HepG2 (cell line): ENCODE data around the gene ATOH8. TPM values are rescaled to one million over a fixed set of nuclear protein-coding genes. Genes with fewer than 3 reads are reported as not detected.

Source experiments
- ARID5B ChIP-seq: IDR thresholded peaks from 2 replicates; pipeline ENCODE4 v1.4.0; 2020; ENCODE audit warnings: mild to moderate bottlenecking, missing genetic modification reagents
- BCL6 ChIP-seq: IDR thresholded peaks from 2 replicates; pipeline ENCODE4 v1.6.1; 2016; ENCODE audit warnings: missing genetic modification reagents, missing compliant biosample characterization
- BRCA1 ChIP-seq: sonication (generic); formaldehyde crosslinking; IDR thresholded peaks from 2 replicates; pipeline ENCODE4 v1.4.0; 2020; ENCODE audit warnings: missing genetic modification reagents
- BRD4 ChIP-seq: sonication (generic); formaldehyde crosslinking; IDR thresholded peaks from 2 replicates; pipeline ENCODE4 v1.4.0; 2020; ENCODE audit warnings: missing genetic modification reagents
- CEBPB ChIP-seq: IDR thresholded peaks from 2 replicates; pipeline ENCODE4 v1.6.1; 2011; ENCODE audit warnings: low read depth, low read length, improper control_type of control experiment, borderline replicate concordance
- CEBPG ChIP-seq: IDR thresholded peaks from 2 replicates; pipeline ENCODE4 v1.6.1; 2016
- EP300 ChIP-seq, 3 experiments: sonication (generic) in 1 of 3; formaldehyde crosslinking in 1 of 3; IDR thresholded peaks; 2 replicates each; pipeline versions ENCODE4 v1.5.1 to v1.6.1; 2011 to 2020; ENCODE audit warnings: low read depth in 2 of 3, low read length in 2 of 3, borderline replicate concordance in 1 of 3, improper control_type of control experiment in 1 of 3, mild to moderate bottlenecking in 1 of 3, missing genetic modification reagents in 1 of 3, moderate library complexity in 1 of 3
- ETV5 ChIP-seq: IDR thresholded peaks from 2 replicates; pipeline ENCODE4 v1.6.1; 2018; ENCODE audit warnings: missing biosample characterization, missing genetic modification reagents, inconsistent platforms, borderline replicate concordance
- FOXA1 ChIP-seq, 2 experiments: fragments of 450-650 bp in 1 of 2; sonication (generic) in 1 of 2; formaldehyde crosslinking in 1 of 2; IDR thresholded peaks; 2 replicates each; pipeline versions ENCODE4 v1.4.0 to v1.6.1; 2016 to 2020; ENCODE audit warnings: missing genetic modification reagents in 1 of 2
- FOXA3 ChIP-seq: IDR thresholded peaks from 2 replicates; pipeline ENCODE4 v1.6.1; 2016; ENCODE audit warnings: missing genetic modification reagents, missing compliant biosample characterization
- HNRNPH1 ChIP-seq: fragments of 200-400 bp; formaldehyde crosslinking; optimal IDR thresholded peaks from 2 replicates; pipeline ENCODE3; 2017; ENCODE audit warnings: mild to moderate bottlenecking, low read depth, low read length
- HNRNPK ChIP-seq: fragments of 200-400 bp; formaldehyde crosslinking; IDR thresholded peaks from 2 replicates; pipeline ENCODE4 v1.6.1; 2018; ENCODE audit warnings: low read length, low read depth, moderate library complexity, mild to moderate bottlenecking; ENCODE audit not compliant: poor library complexity, severe bottlenecking
- PPARG ChIP-seq: conservative IDR thresholded peaks from 2 replicates; pipeline ENCODE4 v1.6.1; 2016; ENCODE audit warnings: missing biosample characterization, missing genetic modification reagents
- RXRB ChIP-seq: IDR thresholded peaks from 2 replicates; pipeline ENCODE4 v1.6.1; 2016; ENCODE audit warnings: borderline replicate concordance, missing genetic modification reagents, missing compliant biosample characterization
- SAP130 ChIP-seq: IDR thresholded peaks from 2 replicates; pipeline ENCODE4 v1.6.1; 2016; ENCODE audit warnings: low read depth
- SOX13 ChIP-seq, 3 experiments: fragments of 450-650 bp in 1 of 3; sonication (generic) in 1 of 3; formaldehyde crosslinking in 1 of 3; IDR thresholded peaks in 2 of 3; conservative IDR thresholded peaks in 1 of 3; 2 replicates each; pipeline versions ENCODE4 v1.5.0 to v1.6.1; 2016 to 2020; ENCODE audit warnings: antibody characterized with exemption in 1 of 3, mild to moderate bottlenecking in 1 of 3, missing compliant biosample characterization in 1 of 3, missing genetic modification reagents in 1 of 3, moderate library complexity in 1 of 3
- TEAD3 ChIP-seq: optimal IDR thresholded peaks from 2 replicates; pipeline ENCODE3; 2016; ENCODE audit warnings: borderline replicate concordance
- ZEB1 ChIP-seq: IDR thresholded peaks from 2 replicates; pipeline ENCODE4 v1.6.1; 2012; ENCODE audit warnings: mild to moderate bottlenecking, low read depth, inconsistent platforms; ENCODE audit not compliant: insufficient replicate concordance
- ZNF672 ChIP-seq: sonication (generic); formaldehyde crosslinking; IDR thresholded peaks from 2 replicates; pipeline ENCODE4 v1.8.1; 2022; ENCODE audit warnings: missing genetic modification reagents
- polyA plus RNA-seq, 8 experiments: library from polyadenylated mRNA; depleted of rRNA in 3 of 8; stranded (reverse) in 7 of 8; unstranded in 1 of 8; fragments of >200 nt; fragmentation: Illumina TruSeq in 4 of 8; extraction: Trizol in 4 of 8; gene quantifications; 2 replicates each; pipeline versions ENCODE4 v1.2.1 to v1.2.3, GENCODE V29; 2011 to 2016; ENCODE audit warnings: low read depth in 4 of 8, missing spikeins in 1 of 8, mixed read lengths in 1 of 8; ENCODE audit not compliant: insufficient read depth in 1 of 8
- total RNA-seq, 5 experiments: library from RNA; depleted of rRNA; stranded (reverse); fragments of >200 nt; fragmentation: Illumina TruSeq; extraction: Trizol; gene quantifications; 2 replicates each; pipeline ENCODE4 v1.2.3, GENCODE V29; 2016; ENCODE audit warnings: low read depth in 1 of 5
- TF ChIP-seq, protein P1 (sequence below): IDR thresholded peaks from 2 replicates; pipeline ENCODE4 v1.6.1; 2012; ENCODE audit warnings: low read depth, low read length, improper control_type of control experiment
- TF ChIP-seq, protein P2 (sequence below): sonication (generic); formaldehyde crosslinking; IDR thresholded peaks from 2 replicates; pipeline ENCODE4 v1.4.0; 2020; ENCODE audit warnings: missing genetic modification reagents

ATOH8 gene
- total and polyA plus RNA-seq, 2 of the 13 experiments (the other 11 are each of a cell fraction or from before 2014, with no cell fraction given): 0.13 to 0.61 TPM

GRCh38 chr2:85794038-85794441 lies 40.2 kb downstream of the ATOH8 start (continued):
- TF ChIP-seq FOXA3 (peak; percentile 41; the same call in 1 of the 2 replicates), CEBPG (0 out of 2 replicates have a peak, but pooled peaks have one; percentile 21), SOX13 (IDR thresholded peaks at IDR 0.05) (no peak), SOX13 (CRISPR knock-in tag; conservative IDR thresholded peaks at IDR 0.05 in 1 of 2, IDR thresholded peaks at IDR 0.05 in 1 of 2) (peak in 1 of 2 experiments; percentile 75; a peak in 2 of 4 replicates), ETV5 (CRISPR knock-in tag) (peak; percentile 53; the same call in 1 of the 2 replicates), BRCA1 (CRISPR knock-in tag) (no peak), TEAD3 (peak; percentile 33), BRD4 (CRISPR knock-in tag) (no peak), BCL6 (CRISPR knock-in tag) (peak; percentile 50), CEBPB (peak; percentile 10; the same call in 1 of the 2 replicates), ARID5B (peak; percentile 75), RXRB (CRISPR knock-in tag) (peak; percentile 91), FOXA1 (IDR thresholded peaks at IDR 0.05) (no peak), FOXA1 (CRISPR knock-in tag; IDR thresholded peaks at IDR 0.05) (0 out of 2 replicates have a peak, but pooled peaks have one; percentile 40), HNRNPK (no peak), ZNF672 (CRISPR knock-in tag) (no peak), SAP130 (peak; percentile 44; the same call in 1 of the 2 replicates), HNRNPH1 (no peak), ZEB1 (no peak), EP300 (IDR thresholded peaks at IDR 0.05; ENCODE audit: low read depth in 2 of 2, low read length in 2 of 2) (no peak), EP300 (CRISPR knock-in tag; IDR thresholded peaks at IDR 0.05; ENCODE audit: borderline replicate concordance) (peak; percentile 62; the same call in 1 of the 2 replicates), PPARG (CRISPR knock-in tag) (peak; percentile 96)
- TF ChIP-seq, protein P1, sequence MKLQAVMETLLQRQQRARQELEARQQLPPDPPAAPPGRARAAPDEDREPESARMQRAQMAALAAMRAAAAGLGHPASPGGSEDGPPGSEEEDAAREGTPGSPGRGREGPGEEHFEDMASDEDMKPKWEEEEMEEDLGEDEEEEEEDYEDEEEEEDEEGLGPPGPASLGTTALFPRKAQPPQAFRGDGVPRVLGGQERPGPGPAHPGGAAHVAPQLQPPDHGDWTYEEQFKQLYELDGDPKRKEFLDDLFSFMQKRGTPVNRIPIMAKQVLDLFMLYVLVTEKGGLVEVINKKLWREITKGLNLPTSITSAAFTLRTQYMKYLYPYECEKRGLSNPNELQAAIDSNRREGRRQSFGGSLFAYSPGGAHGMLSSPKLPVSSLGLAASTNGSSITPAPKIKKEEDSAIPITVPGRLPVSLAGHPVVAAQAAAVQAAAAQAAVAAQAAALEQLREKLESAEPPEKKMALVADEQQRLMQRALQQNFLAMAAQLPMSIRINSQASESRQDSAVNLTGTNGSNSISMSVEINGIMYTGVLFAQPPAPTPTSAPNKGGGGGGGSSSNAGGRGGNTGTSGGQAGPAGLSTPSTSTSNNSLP: peak; percentile 80; the same call in 1 of the 2 replicates
- TF ChIP-seq, protein P2, sequence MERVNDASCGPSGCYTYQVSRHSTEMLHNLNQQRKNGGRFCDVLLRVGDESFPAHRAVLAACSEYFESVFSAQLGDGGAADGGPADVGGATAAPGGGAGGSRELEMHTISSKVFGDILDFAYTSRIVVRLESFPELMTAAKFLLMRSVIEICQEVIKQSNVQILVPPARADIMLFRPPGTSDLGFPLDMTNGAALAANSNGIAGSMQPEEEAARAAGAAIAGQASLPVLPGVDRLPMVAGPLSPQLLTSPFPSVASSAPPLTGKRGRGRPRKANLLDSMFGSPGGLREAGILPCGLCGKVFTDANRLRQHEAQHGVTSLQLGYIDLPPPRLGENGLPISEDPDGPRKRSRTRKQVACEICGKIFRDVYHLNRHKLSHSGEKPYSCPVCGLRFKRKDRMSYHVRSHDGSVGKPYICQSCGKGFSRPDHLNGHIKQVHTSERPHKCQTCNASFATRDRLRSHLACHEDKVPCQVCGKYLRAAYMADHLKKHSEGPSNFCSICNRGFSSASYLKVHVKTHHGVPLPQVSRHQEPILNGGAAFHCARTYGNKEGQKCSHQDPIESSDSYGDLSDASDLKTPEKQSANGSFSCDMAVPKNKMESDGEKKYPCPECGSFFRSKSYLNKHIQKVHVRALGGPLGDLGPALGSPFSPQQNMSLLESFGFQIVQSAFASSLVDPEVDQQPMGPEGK: peak; percentile 65
